ENCODE data around the gene PARD3B. TPM values are rescaled to one million over a fixed set of nuclear protein-coding genes. Genes with fewer than 3 reads are reported as not detected.

PARD3B gene
- total and polyA plus RNA-seq, 2 donors (not counting 1 experiment from before 2014, with no cell fraction given) = 7.4 to 20.6 TPM

GRCh38 chr2:205411558-205411957, 866.3 kb downstream of the PARD3B start:
- Histone ChIP-seq H3K79me2 (ENCODE audit: control insufficient read depth, insufficient read depth, low read length) (no peaks in the 10 kb centered on the region), H3K4me2 (ENCODE audit: extremely low read depth, insufficient read depth, low read length) (no peak overlapping the region), H3K27me3 (ENCODE audit: control insufficient read depth, insufficient read depth, low read length) (no peaks in the 10 kb centered on the region), H3K9ac (ENCODE audit: insufficient read depth, low read length) (no peak overlapping the region), H3K4me1 (ENCODE audit: control insufficient read depth, extremely low read depth, insufficient read depth, low read length) (peaks cover 9% of the 10 kb centered on the region), H3K27ac (ENCODE audit: insufficient read depth, low read length) (no peak overlapping the region), H3K4me3 (replicated peaks in 1 of 4; ENCODE audit: control extremely low read depth in 1 of 4, insufficient read depth in 1 of 4, low read depth in 3 of 4, low read length in 4 of 4) (no peak overlapping the region), H3K9me3 (ENCODE audit: control insufficient read depth, insufficient read depth, low read depth, low read length) (no peaks in the 10 kb centered on the region), H4K20me1 (ENCODE audit: control insufficient read depth, extremely low read depth, insufficient read depth, low read length) (no peaks in the 10 kb centered on the region), H3K36me3 (ENCODE audit: control insufficient read depth, insufficient read depth, low read length) (no peaks in the 10 kb centered on the region), H2AFZ (ENCODE audit: low read length) (no peak overlapping the region)
- peak in 1 of 2 donors; percentile 31 for DNase-seq (ENCODE audit: low read depth in 2 of 2)
- no peak for TF ChIP-seq EZH2 (IDR thresholded peaks at IDR 0.05; ENCODE audit: low read length, missing control alignments)
- TF ChIP-seq CTCF (conservative IDR thresholded peaks at IDR 0.05 in 1 of 2, IDR thresholded peaks at IDR 0.05 in 1 of 2; ENCODE audit: low read depth in 1 of 2, low read length in 2 of 2) = no peak

GRCh38 chr2:205424326-205424725, 879.1 kb downstream of the PARD3B start:
- H3K4me1 ChIP-seq (ENCODE audit: control insufficient read depth, extremely low read depth, insufficient read depth, low read length) = no peaks in the 10 kb centered on the region
- no peak overlapping the region for H3K4me3 ChIP-seq (replicated peaks in 1 of 4; ENCODE audit: control extremely low read depth in 1 of 4, insufficient read depth in 1 of 4, low read depth in 3 of 4, low read length in 4 of 4)
- H3K79me2 ChIP-seq (ENCODE audit: control insufficient read depth, insufficient read depth, low read length) = no peaks in the 10 kb centered on the region
- H3K9ac ChIP-seq (ENCODE audit: insufficient read depth, low read length) = no peak overlapping the region
- no peaks in the 10 kb centered on the region for H3K9me3 ChIP-seq (ENCODE audit: control insufficient read depth, insufficient read depth, low read depth, low read length)
- H2AFZ ChIP-seq (ENCODE audit: low read length) = no peak overlapping the region
- no peak for DNase-seq (ENCODE audit: low read depth in 2 of 2)
- H3K36me3 ChIP-seq (ENCODE audit: control insufficient read depth, insufficient read depth, low read length) = no peaks in the 10 kb centered on the region
- no peaks in the 10 kb centered on the region for H3K27me3 ChIP-seq (ENCODE audit: control insufficient read depth, insufficient read depth, low read length)
- no peak overlapping the region for H3K4me2 ChIP-seq (ENCODE audit: extremely low read depth, insufficient read depth, low read length)
- TF ChIP-seq CTCF (conservative IDR thresholded peaks at IDR 0.05 in 1 of 2, IDR thresholded peaks at IDR 0.05 in 1 of 2; ENCODE audit: low read depth in 1 of 2, low read length in 2 of 2) = no peak
- TF ChIP-seq EZH2 (IDR thresholded peaks at IDR 0.05; ENCODE audit: low read length, missing control alignments) = no peak
- no peaks in the 10 kb centered on the region for H4K20me1 ChIP-seq (ENCODE audit: control insufficient read depth, extremely low read depth, insufficient read depth, low read length)
- H3K27ac ChIP-seq (ENCODE audit: insufficient read depth, low read length) = no peak overlapping the region

GRCh38 chr2:205425102-205425501, 879.8 kb downstream of the PARD3B start:
- no peaks in the 10 kb centered on the region for H3K9me3 ChIP-seq (ENCODE audit: control insufficient read depth, insufficient read depth, low read depth, low read length)
- no peak overlapping the region for H3K4me2 ChIP-seq (ENCODE audit: extremely low read depth, insufficient read depth, low read length)
- H3K36me3 ChIP-seq (ENCODE audit: control insufficient read depth, insufficient read depth, low read length) = no peaks in the 10 kb centered on the region
- no peak for TF ChIP-seq EZH2 (IDR thresholded peaks at IDR 0.05; ENCODE audit: low read length, missing control alignments)
- no peak for TF ChIP-seq CTCF (conservative IDR thresholded peaks at IDR 0.05 in 1 of 2, IDR thresholded peaks at IDR 0.05 in 1 of 2; ENCODE audit: low read depth in 1 of 2, low read length in 2 of 2)
- H3K4me3 ChIP-seq (replicated peaks in 1 of 4; ENCODE audit: control extremely low read depth in 1 of 4, insufficient read depth in 1 of 4, low read depth in 3 of 4, low read length in 4 of 4) = no peak overlapping the region
- no peak overlapping the region for H2AFZ ChIP-seq (ENCODE audit: low read length)
- no peaks in the 10 kb centered on the region for H3K4me1 ChIP-seq (ENCODE audit: control insufficient read depth, extremely low read depth, insufficient read depth, low read length)
- no peak overlapping the region for H3K9ac ChIP-seq (ENCODE audit: insufficient read depth, low read length)
- H3K79me2 ChIP-seq (ENCODE audit: control insufficient read depth, insufficient read depth, low read length) = no peaks in the 10 kb centered on the region
- H4K20me1 ChIP-seq (ENCODE audit: control insufficient read depth, extremely low read depth, insufficient read depth, low read length) = no peaks in the 10 kb centered on the region
- no peaks in the 10 kb centered on the region for H3K27me3 ChIP-seq (ENCODE audit: control insufficient read depth, insufficient read depth, low read length)
- DNase-seq (ENCODE audit: low read depth in 2 of 2) = no peak
- no peak overlapping the region for H3K27ac ChIP-seq (ENCODE audit: insufficient read depth, low read length)

Measured in fibroblast of lung (primary cell).